Neural progenitor cell (in vitro differentiated cells): ENCODE measurements around the gene SPATA18. TPM values are rescaled to one million over a fixed set of nuclear protein-coding genes. Genes with fewer than 3 reads are reported as not detected.

Experiments
- DNase-seq: peaks from one replicate; pipeline ENCODE4 v3.0.0-alpha.2; 2016; ENCODE audit warnings: low spot score
- H2AFZ ChIP-seq: fragments of 200-600 bp; sonication (generic); replicated peaks from 2 replicates; pipeline ENCODE4 v1.6.1; 2016; ENCODE audit warnings: antibody characterized with exemption
- H3F3A ChIP-seq: fragments of 200-600 bp; sonication (generic); 2 replicates; pipeline ENCODE4 v1.6.1; 2016; ENCODE audit warnings: antibody characterized with exemption, low read depth
- H3K27ac ChIP-seq: fragments of 200-600 bp; sonication (generic); 2 replicates; pipeline ENCODE4 v1.5.1; 2016; ENCODE audit warnings: mild to moderate bottlenecking
- H3K27me3 ChIP-seq: fragments of 200-600 bp; sonication (generic); 2 replicates; pipeline ENCODE4 v1.6.1; 2016; ENCODE audit warnings: mild to moderate bottlenecking, moderate library complexity
- H3K36me3 ChIP-seq: fragments of 200-600 bp; sonication (generic); 2 replicates; pipeline ENCODE4 v1.5.1; 2016
- H3K4me1 ChIP-seq: fragments of 200-600 bp; sonication (generic); 2 replicates; pipeline ENCODE4 v1.6.1; 2016; ENCODE audit warnings: mixed run types
- H3K4me2 ChIP-seq: fragments of 200-600 bp; sonication (generic); 2 replicates; pipeline ENCODE4 v1.6.1; 2016
- H3K4me3 ChIP-seq: fragments of 200-600 bp; sonication (generic); 2 replicates; pipeline ENCODE4 v1.5.1; 2016
- H3K79me2 ChIP-seq: fragments of 200-600 bp; sonication (generic); 2 replicates; pipeline ENCODE4 v1.6.1; 2016; ENCODE audit warnings: low read depth
- H3K9ac ChIP-seq: fragments of 200-600 bp; sonication (generic); 2 replicates; pipeline ENCODE4 v1.6.1; 2016
- H3K9me3 ChIP-seq: fragments of 200-600 bp; sonication (generic); 2 replicates; pipeline ENCODE4 v1.5.1; 2016; ENCODE audit warnings: low read depth
- H4K20me1 ChIP-seq: fragments of 200-600 bp; sonication (generic); 2 replicates; pipeline ENCODE4 v1.6.1; 2016; ENCODE audit warnings: low read depth
- H3K27ac Mint-ChIP-seq: 3 replicates; pipeline ENCODE4 v1.8.0; 2021; ENCODE audit warnings: mixed read lengths
- H3K27me3 Mint-ChIP-seq: 2 replicates; pipeline ENCODE4 v1.8.0; 2022; ENCODE audit warnings: low read depth, mild to moderate bottlenecking, inconsistent platforms, moderate library complexity, mixed read lengths; ENCODE audit not compliant: insufficient read depth
- H3K36me3 Mint-ChIP-seq: 3 replicates; pipeline ENCODE4 v1.8.0; 2021; ENCODE audit warnings: mixed read lengths
- H3K4me1 Mint-ChIP-seq: 3 replicates; pipeline ENCODE4 v1.8.0; 2021; ENCODE audit warnings: mixed read lengths
- H3K4me3 Mint-ChIP-seq: 3 replicates; pipeline ENCODE4 v1.8.0; 2021; ENCODE audit warnings: mild to moderate bottlenecking, moderate library complexity, mixed read lengths
- H3K9me3 Mint-ChIP-seq: 3 replicates; pipeline ENCODE4 v1.8.0; 2020; ENCODE audit warnings: mixed read lengths
- CTCF ChIP-seq: fragments of 200-600 bp; sonication (generic); IDR thresholded peaks from 2 replicates; pipeline ENCODE4 v1.5.1; 2017; ENCODE audit warnings: antibody characterized with exemption, mild to moderate bottlenecking
- EZH2 ChIP-seq: fragments of 200-600 bp; sonication (generic); IDR thresholded peaks from 2 replicates; pipeline ENCODE4 v1.6.1; 2017; ENCODE audit warnings: antibody characterized with exemption, mild to moderate bottlenecking, moderate library complexity
- EZH2phosphoT487 ChIP-seq: fragments of 200-600 bp; sonication (generic); IDR thresholded peaks from 2 replicates; pipeline ENCODE4 v1.6.1; 2017; ENCODE audit warnings: antibody characterized with exemption
- total RNA-seq: library from RNA; depleted of rRNA; stranded (reverse); fragments of >200 nt; gene quantifications from 2 replicates; pipeline ENCODE4 v1.2.3, GENCODE V29; 2015; ENCODE audit warnings: low replicate concordance

SPATA18 gene
- total RNA-seq, 1 donor from 2014 or later, result 5.4 TPM

GRCh38 chr4:52054254-52054653 lies 3.1 kb downstream of the SPATA18 start:
- Mint-ChIP-seq H3K9me3 (peaks cover 10% of the 10 kb centered on the region), H3K27me3 (peaks cover 30% of the 10 kb centered on the region), H3K36me3 (no peaks in the 10 kb centered on the region), H3K27ac (no peak overlapping the region), H3K4me3 (no peak overlapping the region), H3K4me1 (peaks cover 10% of the 10 kb centered on the region)
- no peak for DNase-seq
- no peak overlapping the region for H2AFZ ChIP-seq
- H4K20me1 ChIP-seq, result no peaks in the 10 kb centered on the region
- H3K4me3 ChIP-seq, result no peak overlapping the region
- no peaks in the 10 kb centered on the region for H3K79me2 ChIP-seq
- H3K27ac ChIP-seq, result no peak overlapping the region
- H3K9me3 ChIP-seq, result peaks cover 4% of the 10 kb centered on the region
- peaks cover 21% of the 10 kb centered on the region for H3K27me3 ChIP-seq
- H3F3A ChIP-seq, result peaks cover 19% of the 10 kb centered on the region
- H3K36me3 ChIP-seq, result no peaks in the 10 kb centered on the region
- H3K9ac ChIP-seq, result no peak overlapping the region
- no peak overlapping the region for H3K4me2 ChIP-seq
- TF ChIP-seq EZH2phosphoT487 (no peak), CTCF (no peak), EZH2 (no peak)
- peaks cover 10% of the 10 kb centered on the region for H3K4me1 ChIP-seq

GRCh38 chr4:52057196-52057595 lies 6.1 kb downstream of the SPATA18 start:
- H3K79me2 ChIP-seq, result no peaks in the 10 kb centered on the region
- Mint-ChIP-seq H3K27me3 (peaks cover 12% of the 10 kb centered on the region), H3K9me3 (peaks cover 7% of the 10 kb centered on the region), H3K36me3 (no peaks in the 10 kb centered on the region), H3K4me3 (no peak overlapping the region), H3K27ac (no peak overlapping the region), H3K4me1 (peaks cover 5% of the 10 kb centered on the region)
- no peaks in the 10 kb centered on the region for H4K20me1 ChIP-seq
- no peak overlapping the region for H3K4me3 ChIP-seq
- peaks cover 8% of the 10 kb centered on the region for H3K4me1 ChIP-seq
- H3K9ac ChIP-seq, result no peak overlapping the region
- H3K27me3 ChIP-seq, result no peaks in the 10 kb centered on the region
- H3K9me3 ChIP-seq, result no peaks in the 10 kb centered on the region
- H3K4me2 ChIP-seq, result no peak overlapping the region
- no peak overlapping the region for H3K27ac ChIP-seq
- no peaks in the 10 kb centered on the region for H3K36me3 ChIP-seq
- H3F3A ChIP-seq, result peaks cover 4% of the 10 kb centered on the region
- TF ChIP-seq EZH2phosphoT487 (no peak), CTCF (no peak), EZH2 (no peak)
- DNase-seq, result no peak
- H2AFZ ChIP-seq, result no peak overlapping the region

- H3K4me1 Mint-ChIP-seq, result no peaks in the 10 kb centered on the region
- no peak for TF ChIP-seq EZH2phosphoT487
- no peak for TF ChIP-seq EZH2
- TF ChIP-seq CTCF, result no peak
- no peaks in the 10 kb centered on the region for H3K36me3 ChIP-seq
- no peak overlapping the region for H3K9ac ChIP-seq
- H3K79me2 ChIP-seq, result no peaks in the 10 kb centered on the region
- DNase-seq, result no peak
- H3K36me3 Mint-ChIP-seq, result no peaks in the 10 kb centered on the region
- H3F3A ChIP-seq, result no peaks in the 10 kb centered on the region
- no peaks in the 10 kb centered on the region for H3K27me3 ChIP-seq
- H4K20me1 ChIP-seq, result no peaks in the 10 kb centered on the region
- no peak overlapping the region for H2AFZ ChIP-seq
- H3K4me1 ChIP-seq, result no peaks in the 10 kb centered on the region
- H3K27me3 Mint-ChIP-seq, result peaks cover 6% of the 10 kb centered on the region
- no peak overlapping the region for H3K4me3 ChIP-seq
- no peak overlapping the region for H3K4me3 Mint-ChIP-seq
- no peak overlapping the region for H3K4me2 ChIP-seq
- no peak overlapping the region for H3K27ac ChIP-seq
- H3K9me3 ChIP-seq, result no peaks in the 10 kb centered on the region
- H3K9me3 Mint-ChIP-seq, result peaks cover 1% of the 10 kb centered on the region
- H3K27ac Mint-ChIP-seq, result no peak overlapping the region
Measured at GRCh38 chr4:52058275-52058674, 7.2 kb downstream of the SPATA18 start.
